ENCODE measurements around the gene MAGEE1. TPM values are rescaled to one million over a fixed set of nuclear protein-coding genes. Genes with fewer than 3 reads are reported as not detected.

The MAGEE1 gene
- total RNA-seq, 2 experiments from 2014 or later: 4.4 to 4.9 TPM

DNA sequence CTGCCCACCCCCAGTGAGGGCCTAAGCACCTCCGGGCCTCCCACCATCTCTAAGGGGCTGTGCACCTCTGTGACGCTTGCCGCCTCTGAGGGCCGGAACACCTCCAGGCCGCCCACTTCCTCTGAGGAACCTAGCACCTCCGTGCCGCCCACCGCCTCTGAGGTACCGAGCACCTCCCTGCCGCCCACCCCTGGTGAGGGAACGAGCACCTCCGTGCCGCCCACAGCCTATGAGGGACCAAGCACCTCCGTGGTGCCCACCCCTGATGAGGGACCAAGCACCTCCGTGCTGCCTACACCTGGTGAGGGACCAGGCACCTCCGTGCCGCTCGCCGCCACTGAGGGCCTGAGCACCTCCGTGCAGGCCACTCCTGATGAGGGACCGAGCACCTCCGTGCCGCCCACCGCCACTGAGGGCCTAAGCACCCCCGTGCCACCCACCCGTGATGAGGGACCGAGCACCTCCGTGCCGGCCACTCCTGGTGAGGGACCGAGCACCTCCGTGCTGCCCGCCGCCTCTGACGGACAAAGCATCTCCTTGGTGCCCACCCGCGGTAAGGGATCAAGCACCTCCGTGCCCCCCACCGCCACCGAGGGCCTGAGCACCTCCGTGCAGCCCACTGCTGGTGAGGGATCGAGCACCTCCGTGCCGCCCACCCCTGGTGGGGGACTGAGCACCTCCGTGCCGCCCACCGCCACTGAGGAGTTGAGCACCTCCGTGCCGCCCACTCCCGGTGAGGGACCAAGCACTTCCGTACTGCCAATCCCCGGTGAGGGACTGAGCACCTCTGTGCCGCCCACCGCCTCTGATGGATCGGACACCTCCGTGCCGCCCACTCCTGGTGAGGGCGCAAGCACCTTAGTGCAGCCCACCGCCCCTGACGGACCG is 977 bp downstream of the MAGEE1 start:
- H3K27me3 Mint-ChIP-seq: no peaks in the 10 kb centered on the region
- H3K36me3 Mint-ChIP-seq (ENCODE audit: low read depth): no peaks in the 10 kb centered on the region
- H3K4me3 Mint-ChIP-seq: peak overlapping the region; percentile 83
- H3K4me1 Mint-ChIP-seq (ENCODE audit: low read depth): peaks cover 36% of the 10 kb centered on the region
- H3K27ac Mint-ChIP-seq: peak overlapping the region; percentile 84
- ChIA-PET CTCF (interaction anchor here (1.7 kb wide), 1 partner anchor 149 kb away, joined by 4 read pairs; no protein-coding TSS in a partner anchor), POLR2A (interaction anchor here (0.5 to 1.6 kb wide), 2 partner anchors 26 to 132 kb away, joined by 3 to 7 read pairs; no protein-coding TSS in a partner anchor)
- ATAC-seq: peak; percentile 68
- H3K9me3 Mint-ChIP-seq: no peaks in the 10 kb centered on the region
- TF ChIP-seq, protein P1, sequence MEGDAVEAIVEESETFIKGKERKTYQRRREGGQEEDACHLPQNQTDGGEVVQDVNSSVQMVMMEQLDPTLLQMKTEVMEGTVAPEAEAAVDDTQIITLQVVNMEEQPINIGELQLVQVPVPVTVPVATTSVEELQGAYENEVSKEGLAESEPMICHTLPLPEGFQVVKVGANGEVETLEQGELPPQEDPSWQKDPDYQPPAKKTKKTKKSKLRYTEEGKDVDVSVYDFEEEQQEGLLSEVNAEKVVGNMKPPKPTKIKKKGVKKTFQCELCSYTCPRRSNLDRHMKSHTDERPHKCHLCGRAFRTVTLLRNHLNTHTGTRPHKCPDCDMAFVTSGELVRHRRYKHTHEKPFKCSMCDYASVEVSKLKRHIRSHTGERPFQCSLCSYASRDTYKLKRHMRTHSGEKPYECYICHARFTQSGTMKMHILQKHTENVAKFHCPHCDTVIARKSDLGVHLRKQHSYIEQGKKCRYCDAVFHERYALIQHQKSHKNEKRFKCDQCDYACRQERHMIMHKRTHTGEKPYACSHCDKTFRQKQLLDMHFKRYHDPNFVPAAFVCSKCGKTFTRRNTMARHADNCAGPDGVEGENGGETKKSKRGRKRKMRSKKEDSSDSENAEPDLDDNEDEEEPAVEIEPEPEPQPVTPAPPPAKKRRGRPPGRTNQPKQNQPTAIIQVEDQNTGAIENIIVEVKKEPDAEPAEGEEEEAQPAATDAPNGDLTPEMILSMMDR (IDR thresholded peaks at IDR 0.05): no peak
- peak; percentile 56 for DNase-seq
- intact Hi-C loops (cut with micrococcal nuclease): no loop called here

DNA sequence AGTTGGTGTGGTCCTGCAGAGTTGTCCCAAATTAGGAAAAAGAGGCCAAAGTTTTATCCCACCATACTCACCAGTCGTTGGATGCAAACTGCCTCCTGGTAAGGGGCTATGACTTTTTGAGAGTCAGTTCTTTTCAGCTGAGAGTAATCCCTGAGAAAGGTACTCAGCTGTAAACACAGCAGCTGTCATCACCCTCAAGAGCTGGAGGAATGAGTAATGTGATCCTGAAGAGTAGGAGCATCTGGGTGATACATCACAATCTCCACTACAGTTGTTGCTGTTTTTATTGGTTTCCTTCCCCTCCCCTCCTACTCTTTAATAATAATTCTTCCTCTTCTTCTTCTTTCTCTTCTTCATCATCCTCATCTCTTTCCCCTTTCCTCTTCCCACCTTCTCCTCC is 5.7 kb downstream of the MAGEE1 start:
- Mint-ChIP-seq H3K9me3 (no peaks in the 10 kb centered on the region), H3K27ac (no peak overlapping the region), H3K27me3 (no peaks in the 10 kb centered on the region), H3K4me3 (no peak overlapping the region), H3K36me3 (ENCODE audit: low read depth) (no peaks in the 10 kb centered on the region), H3K4me1 (ENCODE audit: low read depth) (peaks cover 40% of the 10 kb centered on the region)
- intact Hi-C loops (cut with micrococcal nuclease): no loop called here
- ChIA-PET CTCF (no interaction called here), POLR2A (no interaction called here)
- TF ChIP-seq, protein P1 (IDR thresholded peaks at IDR 0.05): no peak
- ATAC-seq (no peak), DNase-seq (no peak)

DNA sequence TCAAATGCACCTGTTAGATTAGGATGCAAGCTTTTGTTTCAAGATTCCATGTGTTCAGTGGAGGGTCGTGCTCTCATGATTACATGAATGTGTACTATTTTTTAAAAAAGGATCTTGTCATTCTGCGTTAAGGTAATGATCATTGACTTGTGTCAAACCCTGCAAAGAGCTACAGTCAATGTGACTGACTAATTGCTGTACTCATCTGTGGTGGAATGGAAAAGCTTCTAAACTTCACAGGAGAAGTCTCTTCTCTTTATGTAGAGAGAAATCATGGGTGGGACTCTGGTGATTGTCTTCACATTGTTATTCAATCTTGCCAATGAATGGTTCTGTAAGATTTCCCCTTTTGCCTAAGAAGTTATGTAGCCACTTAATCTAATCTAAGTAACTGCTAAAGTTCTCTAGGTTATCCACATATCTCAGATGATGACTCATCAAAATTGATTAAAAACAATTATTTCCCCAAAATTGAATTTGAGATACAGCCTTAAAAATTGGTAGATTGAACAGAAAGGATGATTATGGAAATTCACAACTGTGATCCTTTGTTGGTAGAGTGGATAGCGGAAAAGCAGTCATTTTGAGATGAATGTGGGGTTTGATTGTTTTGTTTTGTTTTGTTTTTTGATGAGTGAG is 6.7 kb downstream of the MAGEE1 start:
- no peak for ATAC-seq
- DNase-seq: no peak
- ChIA-PET CTCF (interaction anchor here (0.9 kb wide), 1 partner anchor 20 kb away, joined by 3 read pairs; no protein-coding TSS in a partner anchor), POLR2A (no interaction called here)
- no peak overlapping the region for H3K4me3 Mint-ChIP-seq
- H3K36me3 Mint-ChIP-seq (ENCODE audit: low read depth): no peaks in the 10 kb centered on the region
- H3K9me3 Mint-ChIP-seq: no peaks in the 10 kb centered on the region
- TF ChIP-seq, protein P1 (IDR thresholded peaks at IDR 0.05): no peak
- H3K27me3 Mint-ChIP-seq: no peaks in the 10 kb centered on the region
- intact Hi-C loops (cut with micrococcal nuclease): no loop called here
- H3K4me1 Mint-ChIP-seq (ENCODE audit: low read depth): peaks cover 41% of the 10 kb centered on the region
- H3K27ac Mint-ChIP-seq: no peak overlapping the region

DNA sequence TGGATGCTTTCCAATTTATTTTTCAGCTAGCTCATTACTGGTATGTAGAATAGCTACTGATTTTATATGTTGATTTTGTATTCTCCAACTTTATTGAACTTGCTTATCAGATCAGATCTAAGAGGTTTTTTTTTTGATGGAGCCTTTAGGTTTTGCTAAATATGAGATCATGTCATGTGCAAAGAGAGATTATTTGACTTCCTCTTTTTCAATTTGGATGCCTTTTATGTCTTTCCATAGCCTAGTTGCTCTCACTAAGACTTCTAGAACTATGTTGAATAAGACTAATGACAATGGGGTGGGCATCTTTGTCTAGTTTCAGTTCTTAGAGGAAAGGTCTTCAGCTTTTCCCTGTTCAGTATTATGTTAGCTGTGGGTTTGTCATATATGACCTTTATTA is 11.7 kb downstream of the MAGEE1 start:
- TF ChIP-seq, protein P1 (IDR thresholded peaks at IDR 0.05): no peak
- Mint-ChIP-seq H3K27me3 (no peaks in the 10 kb centered on the region), H3K4me1 (ENCODE audit: low read depth) (peaks cover 14% of the 10 kb centered on the region), H3K36me3 (ENCODE audit: low read depth) (peaks cover 15% of the 10 kb centered on the region), H3K4me3 (no peak overlapping the region), H3K9me3 (peaks cover 16% of the 10 kb centered on the region), H3K27ac (no peak overlapping the region)
- CTCF ChIA-PET: no interaction called here
- ATAC-seq: no peak
- intact Hi-C loops (cut with micrococcal nuclease): no loop called here
- POLR2A ChIA-PET: no interaction called here
- DNase-seq: no peak

Measured in activated CD8-positive, alpha-beta T cell treated with anti-CD3 and anti-CD28 coated beads for 36 hours (primary cell).